ENCODE data around the gene NTF3.

DNA sequence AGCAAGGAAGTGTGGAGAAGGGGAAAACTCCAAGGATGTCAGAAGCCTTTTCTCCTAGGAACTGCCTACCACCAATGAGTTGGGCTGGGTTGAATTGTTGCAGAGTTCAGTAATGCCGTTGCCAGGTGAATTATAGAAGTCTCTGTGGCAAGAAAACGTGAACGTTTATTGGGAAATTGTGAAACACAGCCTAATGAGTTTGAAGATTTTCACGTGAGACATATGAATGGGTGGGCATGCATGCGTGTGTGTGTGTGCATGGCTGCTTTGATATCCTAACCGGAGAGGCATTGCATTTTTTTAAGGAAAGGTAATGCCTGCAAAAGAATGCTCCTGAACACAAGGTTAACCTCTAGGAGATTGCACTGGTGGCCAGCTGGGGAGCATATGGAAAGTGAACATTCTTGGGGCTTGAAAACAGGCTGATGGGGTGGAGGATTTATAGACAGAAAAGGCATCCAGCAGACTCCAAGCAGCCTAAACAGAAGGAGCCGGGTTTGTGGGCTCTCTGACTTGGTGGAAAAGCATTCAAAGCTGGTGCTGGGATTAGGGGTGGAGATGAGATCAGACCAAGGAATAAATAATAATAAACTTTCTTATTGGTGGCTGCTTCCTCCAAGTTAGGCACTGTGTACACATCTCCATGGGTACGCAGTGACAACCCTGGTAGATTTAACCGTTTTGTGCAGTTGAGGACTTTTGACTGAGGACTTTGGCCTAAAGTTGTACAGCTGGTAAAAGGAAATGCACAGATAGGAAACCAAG lies 67.8 kb downstream of the NTF3 start:
- TF ChIP-seq, protein P1, sequence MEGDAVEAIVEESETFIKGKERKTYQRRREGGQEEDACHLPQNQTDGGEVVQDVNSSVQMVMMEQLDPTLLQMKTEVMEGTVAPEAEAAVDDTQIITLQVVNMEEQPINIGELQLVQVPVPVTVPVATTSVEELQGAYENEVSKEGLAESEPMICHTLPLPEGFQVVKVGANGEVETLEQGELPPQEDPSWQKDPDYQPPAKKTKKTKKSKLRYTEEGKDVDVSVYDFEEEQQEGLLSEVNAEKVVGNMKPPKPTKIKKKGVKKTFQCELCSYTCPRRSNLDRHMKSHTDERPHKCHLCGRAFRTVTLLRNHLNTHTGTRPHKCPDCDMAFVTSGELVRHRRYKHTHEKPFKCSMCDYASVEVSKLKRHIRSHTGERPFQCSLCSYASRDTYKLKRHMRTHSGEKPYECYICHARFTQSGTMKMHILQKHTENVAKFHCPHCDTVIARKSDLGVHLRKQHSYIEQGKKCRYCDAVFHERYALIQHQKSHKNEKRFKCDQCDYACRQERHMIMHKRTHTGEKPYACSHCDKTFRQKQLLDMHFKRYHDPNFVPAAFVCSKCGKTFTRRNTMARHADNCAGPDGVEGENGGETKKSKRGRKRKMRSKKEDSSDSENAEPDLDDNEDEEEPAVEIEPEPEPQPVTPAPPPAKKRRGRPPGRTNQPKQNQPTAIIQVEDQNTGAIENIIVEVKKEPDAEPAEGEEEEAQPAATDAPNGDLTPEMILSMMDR (IDR thresholded peaks at IDR 0.05) = no peak
- TF ChIP-seq, protein P2, sequence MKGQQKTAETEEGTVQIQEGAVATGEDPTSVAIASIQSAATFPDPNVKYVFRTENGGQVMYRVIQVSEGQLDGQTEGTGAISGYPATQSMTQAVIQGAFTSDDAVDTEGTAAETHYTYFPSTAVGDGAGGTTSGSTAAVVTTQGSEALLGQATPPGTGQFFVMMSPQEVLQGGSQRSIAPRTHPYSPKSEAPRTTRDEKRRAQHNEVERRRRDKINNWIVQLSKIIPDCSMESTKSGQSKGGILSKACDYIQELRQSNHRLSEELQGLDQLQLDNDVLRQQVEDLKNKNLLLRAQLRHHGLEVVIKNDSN (IDR thresholded peaks at IDR 0.05; ENCODE audit: borderline replicate concordance, low read depth) = no peak
- no peak for TF ChIP-seq MXI1 (IDR thresholded peaks at IDR 0.05; ENCODE audit: low read depth, low read length)
